ENCODE results near the gene SIGLEC10.
"Not testable (repeated sequence)": the region's sequence is repeated elsewhere in the genome, so short reads cannot be mapped to it uniquely, and the experiment has no call there.

DNA sequence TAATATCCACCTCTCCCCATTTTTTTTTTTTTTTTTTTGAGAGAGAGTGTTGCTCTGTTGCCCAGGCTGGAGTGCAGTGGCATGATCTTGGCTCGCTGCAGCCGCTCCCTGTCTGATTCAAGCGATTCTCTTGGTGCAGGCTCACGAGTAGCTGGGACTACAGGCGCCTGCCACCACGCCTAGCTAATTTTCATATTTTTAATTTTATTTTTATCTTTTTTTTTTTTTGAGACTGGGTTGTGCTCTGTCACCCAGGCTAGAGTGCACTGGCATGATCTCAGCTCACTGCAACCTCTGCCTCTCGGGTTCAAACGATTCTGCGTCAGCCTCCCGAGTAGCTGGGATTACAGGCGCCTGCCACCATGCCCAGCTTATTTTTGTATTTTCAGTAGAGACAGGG, 3.1 kb upstream of the SIGLEC10 start:
- TF ChIP-seq POLR2A, POLR2AphosphoS5 (IDR thresholded peaks at IDR 0.05): not testable (repeated sequence)
- TF ChIP-seq, protein P1, sequence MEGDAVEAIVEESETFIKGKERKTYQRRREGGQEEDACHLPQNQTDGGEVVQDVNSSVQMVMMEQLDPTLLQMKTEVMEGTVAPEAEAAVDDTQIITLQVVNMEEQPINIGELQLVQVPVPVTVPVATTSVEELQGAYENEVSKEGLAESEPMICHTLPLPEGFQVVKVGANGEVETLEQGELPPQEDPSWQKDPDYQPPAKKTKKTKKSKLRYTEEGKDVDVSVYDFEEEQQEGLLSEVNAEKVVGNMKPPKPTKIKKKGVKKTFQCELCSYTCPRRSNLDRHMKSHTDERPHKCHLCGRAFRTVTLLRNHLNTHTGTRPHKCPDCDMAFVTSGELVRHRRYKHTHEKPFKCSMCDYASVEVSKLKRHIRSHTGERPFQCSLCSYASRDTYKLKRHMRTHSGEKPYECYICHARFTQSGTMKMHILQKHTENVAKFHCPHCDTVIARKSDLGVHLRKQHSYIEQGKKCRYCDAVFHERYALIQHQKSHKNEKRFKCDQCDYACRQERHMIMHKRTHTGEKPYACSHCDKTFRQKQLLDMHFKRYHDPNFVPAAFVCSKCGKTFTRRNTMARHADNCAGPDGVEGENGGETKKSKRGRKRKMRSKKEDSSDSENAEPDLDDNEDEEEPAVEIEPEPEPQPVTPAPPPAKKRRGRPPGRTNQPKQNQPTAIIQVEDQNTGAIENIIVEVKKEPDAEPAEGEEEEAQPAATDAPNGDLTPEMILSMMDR (IDR thresholded peaks at IDR 0.05) = not testable (repeated sequence)
